Right cardiac atrium (tissue), 5 donors: ENCODE data around the gene ZNF710. TPM values are rescaled to one million over a fixed set of nuclear protein-coding genes. Genes with fewer than 3 reads are reported as not detected.

Experiments
- ATAC-seq, 2 donors: fragments of 200-7000 bp; cut with Tn5 transposase; one replicate each; pipeline versions ENCODE4 v1.8.0 to v1.9.1; 2020; ENCODE audit warnings: moderate library complexity in 2 of 2, mild to moderate bottlenecking in 1 of 2
- DNase-seq, 3 donors: peaks; one replicate each; pipeline ENCODE4 v3.0.0-alpha.2; 2020
- H3K27ac ChIP-seq: one replicate; pipeline ENCODE4 v1.5.1; 2013; ENCODE audit warnings: mild to moderate bottlenecking, low read length, control low read depth, moderate library complexity
- H3K27me3 ChIP-seq: one replicate; pipeline ENCODE4 v1.6.1; 2013; ENCODE audit not compliant: control insufficient read depth, insufficient read depth
- H3K4me1 ChIP-seq: one replicate; pipeline ENCODE4 v1.6.1; 2013; ENCODE audit warnings: low read length; ENCODE audit not compliant: control insufficient read depth, insufficient read depth
- H3K4me3 ChIP-seq: one replicate; pipeline ENCODE4 v1.5.1; 2013; ENCODE audit warnings: low read length, control low read depth
- H3K9me3 ChIP-seq: one replicate; pipeline ENCODE4 v1.6.1; 2013; ENCODE audit warnings: low read length; ENCODE audit not compliant: control insufficient read depth
- WGBS: extraction: QIAGEN DNeasy Blood & Tissue Kit; methylation state at CpG from one replicate; pipeline ENCODE4 v1.1.7; 2013; 5-methylcytosine and 5-hydroxymethylcytosine counted together
- intact Hi-C, 4 donors: fragments of 100-400 bp; cut with DNase I; formaldehyde crosslinking; loops; one replicate each; pipeline versions ENCODE4 v1.11.0 to v1.14.0; 2022 to 2023
- polyA plus RNA-seq: library from polyadenylated mRNA; stranded (reverse); fragments of 200-250 nt; gene quantifications from one replicate; pipeline ENCODE4 v1.2.3, GENCODE V29; 2013
- total RNA-seq, 4 donors: library from RNA; stranded (reverse); fragmentation: NEBNext Ultra II Directional; extraction: Animal tissue kit (Norgen Biotek cat#: 25700); gene quantifications; one replicate each; pipeline ENCODE4 v1.2.1, GENCODE V29; 2021
- donor health status: healthy with polysubstance abuse.
- donor health status: DM: no; HTN: yes; CAD: no.
- donor health status: DM: no; HTN: no; CAD: no.
- donor health status: DM: no; HTN: yes; CAD: no; lungs with severe emphysema.
- donor health status: DM: yes; HTN: yes; CAD: no.

ZNF710 gene
- total and polyA plus RNA-seq, 5 donors: 3.4 to 10.2 (median 7.8) TPM

GRCh38 chr15:90006217-90007075, 5.3 kb downstream of the ZNF710 start:
- no peak overlapping the region for H3K27ac ChIP-seq

GRCh38 chr15:90007076-90007460, 5.9 kb downstream of the ZNF710 start:
- no peaks in the 10 kb centered on the region for H3K27me3 ChIP-seq
- ATAC-seq (no peak), DNase-seq (no peak)
- no peak overlapping the region for H3K27ac ChIP-seq
- 76% methylated on average over 4 of the region's 4 CpGs for WGBS
- no peaks in the 10 kb centered on the region for H3K9me3 ChIP-seq
- H3K4me3 ChIP-seq: no peak overlapping the region
- intact Hi-C loops: loop anchor here in 3 of 4 donors (10.0 kb wide), 1 partner anchor 58 kb away; no protein-coding TSS in a partner anchor
- peaks cover 15% of the 10 kb centered on the region for H3K4me1 ChIP-seq

More at GRCh38 chr15:90006217-90007075, 5.3 kb downstream of the ZNF710 start:
- H3K4me3 ChIP-seq: no peak overlapping the region
- H3K9me3 ChIP-seq: no peaks in the 10 kb centered on the region
- no peak for DNase-seq
- ATAC-seq: no peak
- H3K27me3 ChIP-seq: no peaks in the 10 kb centered on the region
- intact Hi-C loops: loop anchor here in 3 of 4 donors (10.0 kb wide), 1 partner anchor 58 kb away; no protein-coding TSS in a partner anchor
- H3K4me1 ChIP-seq: peaks cover 15% of the 10 kb centered on the region
- WGBS: 93% methylated on average over 4 of the region's 4 CpGs

GRCh38 chr15:90008607-90009006, 7.5 kb downstream of the ZNF710 start:
- 91% methylated on average over 7 of the region's 7 CpGs for WGBS
- Histone ChIP-seq H3K27me3 (no peaks in the 10 kb centered on the region), H3K4me1 (peaks cover 10% of the 10 kb centered on the region), H3K27ac (no peak overlapping the region), H3K9me3 (no peaks in the 10 kb centered on the region), H3K4me3 (no peak overlapping the region)
- ATAC-seq: no peak
- intact Hi-C loops: loop anchor here in 3 of 4 donors (10.0 kb wide), 1 partner anchor 56 kb away; no protein-coding TSS in a partner anchor
- DNase-seq: no peak

GRCh38 chr15:90009301-90010022, 8.3 kb downstream of the ZNF710 start:
- Histone ChIP-seq H3K27me3 (no peaks in the 10 kb centered on the region), H3K4me1 (peaks cover 7% of the 10 kb centered on the region), H3K27ac (no peak overlapping the region), H3K4me3 (no peak overlapping the region), H3K9me3 (no peaks in the 10 kb centered on the region)
- 90% methylated on average over 6 of the region's 6 CpGs for WGBS
- ATAC-seq (no peak), DNase-seq (no peak)
- intact Hi-C loops: loop anchor here in 3 of 4 donors (10.0 kb wide), 1 partner anchor 55 kb away; no protein-coding TSS in a partner anchor

GRCh38 chr15:90011705-90012104, 10.6 kb downstream of the ZNF710 start:
- DNase-seq: no peak
- H3K27me3 ChIP-seq: no peaks in the 10 kb centered on the region
- H3K4me1 ChIP-seq: no peaks in the 10 kb centered on the region
- no peaks in the 10 kb centered on the region for H3K9me3 ChIP-seq
- no peak overlapping the region for H3K4me3 ChIP-seq
- 95% methylated on average over 8 of the region's 8 CpGs for WGBS
- ATAC-seq: no peak
- no peak overlapping the region for H3K27ac ChIP-seq
- intact Hi-C loops: no loop called here

- ATAC-seq: peak; percentile 31 to 53
- H3K27me3 ChIP-seq: no peaks in the 10 kb centered on the region
- no peaks in the 10 kb centered on the region for H3K4me1 ChIP-seq
- no peaks in the 10 kb centered on the region for H3K9me3 ChIP-seq
- no peak overlapping the region for H3K4me3 ChIP-seq
- WGBS: 68% methylated on average over 6 of the region's 6 CpGs
- DNase-seq: no peak
- H3K27ac ChIP-seq: no peak overlapping the region
- intact Hi-C loops: no loop called here
Observed at GRCh38 chr15:90013503-90013937, 12.4 kb downstream of the ZNF710 start.

GRCh38 chr15:90015294-90015693, 14.2 kb downstream of the ZNF710 start:
- intact Hi-C loops: no loop called here
- peaks cover 7% of the 10 kb centered on the region for H3K4me1 ChIP-seq
- DNase-seq (no peak), ATAC-seq (no peak)
- 82% methylated on average over 6 of the region's 6 CpGs for WGBS
- no peaks in the 10 kb centered on the region for H3K9me3 ChIP-seq
- no peaks in the 10 kb centered on the region for H3K27me3 ChIP-seq
- H3K27ac ChIP-seq: no peak overlapping the region
- no peak overlapping the region for H3K4me3 ChIP-seq

GRCh38 chr15:90015749-90016148, 14.6 kb downstream of the ZNF710 start:
- no peaks in the 10 kb centered on the region for H3K9me3 ChIP-seq
- WGBS: 96% methylated on average over 8 of the region's 8 CpGs
- ATAC-seq (no peak), DNase-seq (no peak)
- no peak overlapping the region for H3K4me3 ChIP-seq
- no peaks in the 10 kb centered on the region for H3K27me3 ChIP-seq
- H3K4me1 ChIP-seq: peaks cover 7% of the 10 kb centered on the region
- intact Hi-C loops: no loop called here
- H3K27ac ChIP-seq: no peak overlapping the region

- no peak overlapping the region for H3K4me3 ChIP-seq
- intact Hi-C loops: no loop called here
- DNase-seq: no peak
- ATAC-seq: no peak
- WGBS: 69% methylated on average over 4 of the region's 4 CpGs
- H3K4me1 ChIP-seq: peaks cover 7% of the 10 kb centered on the region
- no peak overlapping the region for H3K27ac ChIP-seq
- H3K27me3 ChIP-seq: no peaks in the 10 kb centered on the region
- H3K9me3 ChIP-seq: no peaks in the 10 kb centered on the region
Observed at GRCh38 chr15:90016721-90017120, 15.6 kb downstream of the ZNF710 start.

GRCh38 chr15:90018216-90018831, 17.2 kb downstream of the ZNF710 start:
- ATAC-seq (no peak), DNase-seq (no peak)
- no peaks in the 10 kb centered on the region for H3K27me3 ChIP-seq
- intact Hi-C loops: no loop called here
- no peaks in the 10 kb centered on the region for H3K9me3 ChIP-seq
- H3K27ac ChIP-seq: no peak overlapping the region
- 92% methylated on average over 17 of the region's 17 CpGs for WGBS
- H3K4me3 ChIP-seq: no peak overlapping the region
- H3K4me1 ChIP-seq: peaks cover 7% of the 10 kb centered on the region

GRCh38 chr15:90019611-90020010, 18.5 kb downstream of the ZNF710 start:
- intact Hi-C loops: no loop called here
- peak in 1 of 2 donors; percentile 9 for ATAC-seq
- WGBS: 64% methylated on average over 8 of the region's 8 CpGs

More at GRCh38 chr15:90019611-90020010, 18.5 kb downstream of the ZNF710 start:
- DNase-seq: no peak
- Histone ChIP-seq H3K27me3 (no peaks in the 10 kb centered on the region), H3K27ac (peak overlapping the region; percentile 78), H3K4me1 (peaks cover 7% of the 10 kb centered on the region), H3K4me3 (no peak overlapping the region), H3K9me3 (no peaks in the 10 kb centered on the region)
